B cell (primary cell): ENCODE results near the gene RNF126. TPM values are rescaled to one million over a fixed set of nuclear protein-coding genes. Genes with fewer than 3 reads are reported as not detected.

ENCODE experiments used
- ATAC-seq: fragments of 200-7000 bp; cut with Tn5 transposase; one replicate; pipeline ENCODE4 v1.10.0; 2021; ENCODE audit warnings: low read depth, mild to moderate bottlenecking, moderate number of reproducible peaks, moderate library complexity
- CTCF ChIA-PET: fragments of 350-600 bp; sonication (Branson Sonifier 250); formaldehyde crosslinking; loops from one replicate; lab custom pipeline; 2021; ENCODE audit warnings: antibody characterized with exemption, inconsistent platforms; lab: Charles Lee
- POLR2A ChIA-PET: fragments of 350-600 bp; sonication (Branson Sonifier 250); formaldehyde crosslinking; loops from one replicate; lab custom pipeline; 2021; ENCODE audit warnings: antibody characterized with exemption; lab: Charles Lee
- DNase-seq: peaks from one replicate; pipeline ENCODE4 v3.0.0; 2013
- H2AFZ ChIP-seq: 2 replicates; pipeline ENCODE4 v1.6.1; 2012; ENCODE audit warnings: mild to moderate bottlenecking, low read depth, low read length; ENCODE audit not compliant: insufficient read depth, poor library complexity, severe bottlenecking
- H3K27ac ChIP-seq, 2 donors: 1 replicate in 1 of 2; 2 replicates in 1 of 2; pipeline ENCODE4 v1.5.1; 2012 to 2013; ENCODE audit warnings: low read length in 2 of 2, mild to moderate bottlenecking in 2 of 2, moderate library complexity in 1 of 2
- H3K27me3 ChIP-seq, 4 experiments: fragments of 200-600 bp in 1 of 4; sonication (generic) in 1 of 4; replicated peaks in 1 of 4; 1 replicate in 2 of 4; 2 replicates in 2 of 4; pipeline versions ENCODE4 v1.6.1 to v1.7.0; 2013 to 2016; ENCODE audit warnings: low read length in 3 of 4, mild to moderate bottlenecking in 2 of 4, mixed read lengths in 1 of 4, moderate library complexity in 1 of 4; ENCODE audit not compliant: insufficient read depth in 4 of 4, control insufficient read depth in 3 of 4; ENCODE audit errors: control extremely low read depth in 1 of 4
- H3K36me3 ChIP-seq, 2 experiments: replicated peaks in 1 of 2; 1 replicate in 1 of 2; 2 replicates in 1 of 2; pipeline versions ENCODE4 v1.6.1 to v1.7.1; 2013; ENCODE audit warnings: low read length in 1 of 2; ENCODE audit not compliant: insufficient read depth in 2 of 2, control insufficient read depth in 1 of 2; ENCODE audit errors: control extremely low read depth in 1 of 2, extremely low read depth in 1 of 2
- H3K4me1 ChIP-seq, 2 donors: fragments of 200-600 bp in 1 of 2; sonication (generic) in 1 of 2; 1 replicate in 1 of 2; 2 replicates in 1 of 2; pipeline versions ENCODE4 v1.5.1 to v1.6.1; 2013 to 2017; ENCODE audit warnings: low read length in 2 of 2; ENCODE audit not compliant: control insufficient read depth in 2 of 2, insufficient read depth in 2 of 2
- H3K4me2 ChIP-seq: replicated peaks from 2 replicates; pipeline ENCODE3; 2012; ENCODE audit warnings: mild to moderate bottlenecking, low read depth, low read length; ENCODE audit not compliant: poor library complexity, severe bottlenecking
- H3K4me3 ChIP-seq, 5 experiments: fragments of 200-600 bp in 1 of 5; sonication (generic) in 1 of 5; 1 replicate in 3 of 5; 2 replicates in 2 of 5; pipeline versions ENCODE4 v1.5.1 to v1.7.0; 2011 to 2016; ENCODE audit warnings: low read length in 4 of 5, mild to moderate bottlenecking in 4 of 5, low read depth in 2 of 5, control low read depth in 1 of 5, moderate library complexity in 1 of 5; ENCODE audit not compliant: insufficient read depth in 1 of 5; ENCODE audit errors: control extremely low read depth in 1 of 5, extremely low read depth in 1 of 5
- H3K79me2 ChIP-seq: fragments of 200-600 bp; sonication (generic); one replicate; pipeline ENCODE4 v1.6.0; 2016; ENCODE audit warnings: low read length; ENCODE audit not compliant: control insufficient read depth, insufficient read depth
- H3K9ac ChIP-seq: fragments of 200-600 bp; sonication (generic); 2 replicates; pipeline ENCODE4 v1.6.1; 2017; ENCODE audit warnings: mild to moderate bottlenecking, low read length, moderate library complexity
- H3K9me3 ChIP-seq, 3 donors: one replicate each; pipeline versions ENCODE4 v1.6.1 to v1.7.1; 2013; ENCODE audit warnings: low read length in 2 of 3; ENCODE audit not compliant: control insufficient read depth in 2 of 3, insufficient read depth in 1 of 3; ENCODE audit errors: control extremely low read depth in 1 of 3
- H4K20me1 ChIP-seq: 2 replicates; pipeline ENCODE4 v1.6.0; 2012; ENCODE audit warnings: mild to moderate bottlenecking, low read length; ENCODE audit not compliant: insufficient read depth, control insufficient read depth, poor library complexity, severe bottlenecking
- H3K27ac Mint-ChIP-seq: one replicate; pipeline ENCODE4 v1.8.0; 2021; ENCODE audit warnings: mixed read lengths
- H3K27me3 Mint-ChIP-seq: one replicate; pipeline ENCODE4 v1.8.0; 2021; ENCODE audit warnings: mixed read lengths
- H3K4me1 Mint-ChIP-seq: one replicate; pipeline ENCODE4 v1.8.0; 2021; ENCODE audit warnings: mixed read lengths
- H3K4me3 Mint-ChIP-seq: one replicate; pipeline ENCODE4 v1.8.0; 2021; ENCODE audit warnings: mixed read lengths
- H3K9me3 Mint-ChIP-seq: one replicate; pipeline ENCODE4 v1.8.0; 2022; ENCODE audit warnings: mixed read lengths; ENCODE audit not compliant: insufficient read depth
- CTCF ChIP-seq: fragments of 200-600 bp; IDR thresholded peaks from one replicate; pipeline ENCODE4 v1.8.0; 2022; ENCODE audit warnings: antibody characterized with exemption, mild to moderate bottlenecking
- EZH2 ChIP-seq: IDR thresholded peaks from 2 replicates; pipeline ENCODE4 v1.6.1; 2012; ENCODE audit warnings: borderline replicate concordance, low read depth, mild to moderate bottlenecking, moderate library complexity, low read length; ENCODE audit not compliant: insufficient read depth, poor library complexity, severe bottlenecking
- WGBS: methylation state at CpG from one replicate; pipeline ENCODE4 v1.1.5; 2013; ENCODE audit warnings: missing lambda C conversion rate; ENCODE audit not compliant: insufficient coverage; 5-methylcytosine and 5-hydroxymethylcytosine counted together
- intact Hi-C: fragments of 100-400 bp; cut with micrococcal nuclease; formaldehyde crosslinking; loops from one replicate; pipeline ENCODE4 v1.10.0; 2022
- polyA plus RNA-seq: library from polyadenylated mRNA; depleted of rRNA; stranded (reverse); fragments of >200 nt; gene quantifications from 2 replicates; pipeline ENCODE4 v1.2.3, GENCODE V29; 2012
- total RNA-seq, 2 donors: library from RNA; stranded (reverse); fragments of 120-200 nt in 1 of 2; gene quantifications; 1 replicate in 1 of 2; 2 replicates in 1 of 2; pipeline versions ENCODE4 v1.2.3 to v1.2.4, GENCODE V29; 2013 to 2022

Gene RNF126
- total and polyA plus RNA-seq, 2 donors (not counting 1 experiment from before 2014, with no cell fraction given) = 74.3 to 118 TPM

GRCh38 chr19:661427-662196, 1.4 kb downstream of the RNF126 start:
- peak overlapping the region; percentile 96 for H3K4me2 ChIP-seq
- peak overlapping the region; percentile 65 to 94 (median 82) for H3K4me3 ChIP-seq
- peaks cover 0 to 4% (median 0%) of the 10 kb centered on the region in 3 donors for H3K9me3 ChIP-seq
- peaks cover 61% of the 10 kb centered on the region for H4K20me1 ChIP-seq
- H3K27me3 Mint-ChIP-seq = no peaks in the 10 kb centered on the region
- CTCF ChIA-PET = interaction anchor here (0.7 kb wide), 1 partner anchor 73 kb away, joined by 3 read pairs; no protein-coding TSS in a partner anchor
- peaks cover 0 to 25% of the 10 kb centered on the region in 2 experiments for H3K36me3 ChIP-seq
- H2AFZ ChIP-seq = peak overlapping the region; percentile 90
- POLR2A ChIA-PET = interaction anchor here (2.3 kb wide), 1 partner anchor 13 kb away, joined by 6 read pairs; no protein-coding TSS in a partner anchor
- 3% methylated on average over 28 of the region's 31 CpGs for WGBS
- peak overlapping the region; percentile 79 for H3K9ac ChIP-seq
- H3K79me2 ChIP-seq = peaks cover 70% of the 10 kb centered on the region
- intact Hi-C loops = loop anchor here (2.0 to 10.0 kb wide), 4 partner anchors 15 to 263 kb away; partner anchors contain the start of genes ARID3A, CDC34 and POLRMT
- peaks cover 33 to 69% of the 10 kb centered on the region in 2 donors for H3K4me1 ChIP-seq
- DNase-seq = peak; percentile 78
- no peaks in the 10 kb centered on the region for H3K27me3 ChIP-seq
- H3K9me3 Mint-ChIP-seq = no peaks in the 10 kb centered on the region
- H3K27ac Mint-ChIP-seq = peak overlapping the region; percentile 98
- ATAC-seq = peak; percentile 34
- TF ChIP-seq CTCF (no peak), EZH2 (no peak)
- peaks cover 56% of the 10 kb centered on the region for H3K4me1 Mint-ChIP-seq
- H3K27ac ChIP-seq = peak overlapping the region; percentile 87 to 97
- H3K4me3 Mint-ChIP-seq = peak overlapping the region; percentile 96
